ENCODE measurements around the gene FBXO10.

FBXO10 gene

GRCh38 chr9:37592108-37592951, 16.1 kb upstream of the FBXO10 start, which contains the start of gene TOMM5:
Gene TOMM5 (minus strand): TSS chr9:37592597. CDS start chr9:37592532, 65 bp downstream.
- peak; percentile 96 for DNase-seq

GRCh38 chr9:37587521-37587920, 11.3 kb upstream of the FBXO10 start:
- no peak for DNase-seq

- DNase-seq = no peak
These were observed 7.4 kb upstream of the FBXO10 start for GRCh38 chr9:37583522-37584121.

- peak; percentile 83 for DNase-seq
These were observed 6.5 kb upstream of the FBXO10 start for GRCh38 chr9:37582548-37583157.

- DNase-seq = no peak
These were observed 667 bp downstream of the FBXO10 start for GRCh38 chr9:37575511-37575914.

GRCh38 chr9:37575001-37575400, 1.2 kb downstream of the FBXO10 start:
- no peak for DNase-seq

GRCh38 chr9:37574241-37574721, 1.9 kb downstream of the FBXO10 start:
- no peak for DNase-seq

GRCh38 chr9:37571282-37571681, 4.9 kb downstream of the FBXO10 start:
- no peak for DNase-seq

- no peak for DNase-seq
These were observed 9.5 kb downstream of the FBXO10 start for GRCh38 chr9:37566716-37567115.

GRCh38 chr9:37565661-37566618, 10.2 kb downstream of the FBXO10 start:
- no peak for DNase-seq

GRCh38 chr9:37564916-37565315, 11.3 kb downstream of the FBXO10 start:
- no peak for DNase-seq

GRCh38 chr9:37563806-37564513, 12.2 kb downstream of the FBXO10 start:
- no peak for DNase-seq

- peak; percentile 74 for DNase-seq
These were observed 13.4 kb downstream of the FBXO10 start for GRCh38 chr9:37562826-37563225.

GRCh38 chr9:37561682-37562081, 14.5 kb downstream of the FBXO10 start:
- DNase-seq = no peak

- no peak for DNase-seq
These were observed 16.2 kb downstream of the FBXO10 start for GRCh38 chr9:37559855-37560592.

GRCh38 chr9:37559125-37559524, 17.1 kb downstream of the FBXO10 start:
- DNase-seq = no peak

- no peak for DNase-seq
These were observed 20.4 kb downstream of the FBXO10 start for GRCh38 chr9:37555786-37556185.

- DNase-seq = no peak
These were observed 21.9 kb downstream of the FBXO10 start for GRCh38 chr9:37554318-37554717.

GRCh38 chr9:37551888-37552287, 24.3 kb downstream of the FBXO10 start:
- DNase-seq = no peak

GRCh38 chr9:37551468-37551867, 24.7 kb downstream of the FBXO10 start:
- no peak for DNase-seq

GRCh38 chr9:37550781-37551180, 25.4 kb downstream of the FBXO10 start:
- no peak for DNase-seq

All from hematopoietic multipotent progenitor cell treated with erythropoietin and hydrocortisone succinate and interleukin-3 and kit ligand, for 6 days (in vitro differentiated cells).